ENCODE measurements around the gene EFNA2.
A peak's percentile ranks its signal among the peaks of the same experiment; 100 is the strongest.

The EFNA2 gene

GRCh38 chr19:1287354-1288225 lies 1.9 kb downstream of the EFNA2 start:
- Histone ChIP-seq H4K20me1 (peaks cover 0 to 92% (median 55%) of the 10 kb centered on the region in 11 experiments; a peak in 18 of 22 replicates), H3K9me3 (replicated peaks in 1 of 11) (no peaks in the 10 kb centered on the region), H3K36me3 (no peaks in the 10 kb centered on the region), H3K27ac (no peak overlapping the region), H3K4me2 (peak overlapping the region in 9 of 11 experiments; percentile 87 to 99 (median 96); a peak in 15 of 22 replicates), H3K4me1 (peaks cover 10 to 51% (median 40%) of the 10 kb centered on the region in 10 experiments), H3K9ac (peak overlapping the region in 3 of 11 experiments; percentile 68 to 77 (median 73); a peak in 2 of 22 replicates), H3K4me3 (peak overlapping the region in 3 of 10 experiments; percentile 59 to 69 (median 62); a peak in 6 of 20 replicates), H3K27me3 (peaks cover 72 to 100% (median 98%) of the 10 kb centered on the region in 11 experiments)
- TF ChIP-seq Cebpa-rat (IDR thresholded peaks at IDR 0.05): no peak

GRCh38 chr19:1288226-1288612 lies 2.5 kb downstream of the EFNA2 start:
- no peaks in the 10 kb centered on the region for H3K9me3 ChIP-seq (replicated peaks in 1 of 11)
- TF ChIP-seq Cebpa-rat (IDR thresholded peaks at IDR 0.05): no peak
- peaks cover 0 to 93% (median 58%) of the 10 kb centered on the region in 11 experiments; a peak in 18 of 22 replicates for H4K20me1 ChIP-seq
- H3K4me1 ChIP-seq: peaks cover 10 to 57% (median 45%) of the 10 kb centered on the region in 10 experiments
- H3K9ac ChIP-seq: no peak overlapping the region
- H3K4me2 ChIP-seq: peak overlapping the region in 2 of 11 experiments; percentile 96 to 97; a peak in 4 of 22 replicates
- H3K27me3 ChIP-seq: peaks cover 73 to 100% (median 98%) of the 10 kb centered on the region in 11 experiments
- no peak overlapping the region for H3K27ac ChIP-seq
- no peaks in the 10 kb centered on the region for H3K36me3 ChIP-seq
- H3K4me3 ChIP-seq: no peak overlapping the region

- peaks cover 0 to 93% (median 63%) of the 10 kb centered on the region in 11 experiments; a peak in 18 of 22 replicates for H4K20me1 ChIP-seq
- TF ChIP-seq Cebpa-rat (IDR thresholded peaks at IDR 0.05): no peak
- H3K4me1 ChIP-seq: peaks cover 12 to 66% (median 54%) of the 10 kb centered on the region in 10 experiments
- no peak overlapping the region for H3K27ac ChIP-seq
- no peak overlapping the region for H3K4me2 ChIP-seq
- no peak overlapping the region for H3K9ac ChIP-seq
- no peaks in the 10 kb centered on the region for H3K36me3 ChIP-seq
- no peaks in the 10 kb centered on the region for H3K9me3 ChIP-seq (replicated peaks in 1 of 11)
- H3K27me3 ChIP-seq: peaks cover 73 to 100% (median 97%) of the 10 kb centered on the region in 11 experiments
- no peak overlapping the region for H3K4me3 ChIP-seq
Observed at GRCh38 chr19:1288833-1289685, 3.4 kb downstream of the EFNA2 start.

- Histone ChIP-seq H4K20me1 (peaks cover 0 to 93% (median 65%) of the 10 kb centered on the region in 11 experiments; a peak in 18 of 22 replicates), H3K4me2 (no peak overlapping the region), H3K9ac (no peak overlapping the region), H3K27me3 (peaks cover 73 to 100% (median 97%) of the 10 kb centered on the region in 11 experiments), H3K36me3 (no peaks in the 10 kb centered on the region), H3K9me3 (replicated peaks in 1 of 11) (no peaks in the 10 kb centered on the region), H3K27ac (no peak overlapping the region), H3K4me3 (no peak overlapping the region), H3K4me1 (peaks cover 15 to 72% (median 60%) of the 10 kb centered on the region in 10 experiments)
- no peak for TF ChIP-seq Cebpa-rat (IDR thresholded peaks at IDR 0.05)
Observed at GRCh38 chr19:1289686-1290025, 4.0 kb downstream of the EFNA2 start.

DNA sequence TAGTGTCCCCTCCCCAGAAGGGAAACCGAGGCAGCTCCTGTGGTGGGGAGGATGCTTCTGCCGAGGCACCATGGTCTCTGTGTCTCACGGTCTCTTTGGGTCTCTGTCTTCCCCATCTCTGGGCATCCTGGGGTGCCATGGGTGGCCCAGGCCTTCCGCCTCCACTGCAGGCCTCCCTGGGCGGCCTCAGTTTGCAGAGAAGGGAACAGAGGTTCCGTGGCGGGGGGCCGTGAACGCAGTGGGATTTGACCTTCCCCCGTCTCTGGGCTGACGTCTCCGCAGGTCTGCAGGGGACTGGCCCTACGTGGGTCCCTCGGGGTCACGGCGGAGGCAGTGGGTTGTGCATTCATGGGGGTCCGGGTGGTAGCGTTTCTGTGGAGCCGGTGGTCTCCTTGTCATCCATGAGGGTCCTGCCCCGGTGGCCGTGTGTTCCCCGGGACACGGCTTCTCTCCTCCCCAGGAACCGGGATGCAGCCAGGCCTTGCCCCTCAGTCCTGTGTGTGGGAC lies 4.6 kb downstream of the EFNA2 start:
- no peak overlapping the region for H3K4me3 ChIP-seq
- peaks cover 0 to 93% (median 61%) of the 10 kb centered on the region in 11 experiments; a peak in 18 of 22 replicates for H4K20me1 ChIP-seq
- no peaks in the 10 kb centered on the region for H3K9me3 ChIP-seq (replicated peaks in 1 of 11)
- H3K4me2 ChIP-seq: peak overlapping the region in 5 of 11 experiments; percentile 73 to 89 (median 82); a peak in 5 of 22 replicates
- peaks cover 70 to 100% (median 97%) of the 10 kb centered on the region in 11 experiments for H3K27me3 ChIP-seq
- no peak for TF ChIP-seq Cebpa-rat (IDR thresholded peaks at IDR 0.05)
- no peaks in the 10 kb centered on the region for H3K36me3 ChIP-seq
- no peak overlapping the region for H3K27ac ChIP-seq
- H3K4me1 ChIP-seq: peaks cover 15 to 76% (median 65%) of the 10 kb centered on the region in 10 experiments
- no peak overlapping the region for H3K9ac ChIP-seq

GRCh38 chr19:1290703-1291651 lies 5.3 kb downstream of the EFNA2 start:
- Histone ChIP-seq H3K4me3 (no peak overlapping the region), H3K36me3 (no peaks in the 10 kb centered on the region), H4K20me1 (peaks cover 0 to 93% (median 60%) of the 10 kb centered on the region in 11 experiments; a peak in 18 of 22 replicates), H3K27me3 (peaks cover 63 to 97% (median 92%) of the 10 kb centered on the region in 11 experiments), H3K9ac (no peak overlapping the region), H3K9me3 (replicated peaks in 1 of 11) (no peaks in the 10 kb centered on the region), H3K27ac (no peak overlapping the region), H3K4me1 (peaks cover 15 to 80% (median 70%) of the 10 kb centered on the region in 10 experiments), H3K4me2 (peak overlapping the region in 8 of 11 experiments; percentile 11 to 89 (median 74); a peak in 12 of 22 replicates)
- no peak for TF ChIP-seq Cebpa-rat (IDR thresholded peaks at IDR 0.05)

- TF ChIP-seq Cebpa-rat (IDR thresholded peaks at IDR 0.05): no peak
- Histone ChIP-seq H3K4me1 (peaks cover 8 to 78% (median 68%) of the 10 kb centered on the region in 10 experiments; a peak in 18 of 20 replicates), H3K27me3 (peaks cover 53 to 97% (median 88%) of the 10 kb centered on the region in 11 experiments), H3K36me3 (no peaks in the 10 kb centered on the region), H3K27ac (no peak overlapping the region), H4K20me1 (peaks cover 0 to 86% (median 57%) of the 10 kb centered on the region in 11 experiments; a peak in 18 of 22 replicates), H3K9me3 (replicated peaks in 1 of 11) (no peaks in the 10 kb centered on the region), H3K9ac (peak overlapping the region in 1 of 11 experiments; percentile 43; a peak in 2 of 22 replicates), H3K4me3 (no peak overlapping the region), H3K4me2 (peak overlapping the region in 10 of 11 experiments; percentile 3 to 89 (median 69); a peak in 18 of 22 replicates)
Observed at GRCh38 chr19:1291761-1292418, 6.2 kb downstream of the EFNA2 start.
